Endothelial cell of umbilical vein (primary cell): ENCODE data around the gene LPAR3. TPM values are rescaled to one million over a fixed set of nuclear protein-coding genes. Genes with fewer than 3 reads are reported as not detected.

Experiments
- BruUV-seq: library from RNA; stranded (reverse); fragments of 400-500 nt; replicated peaks from 2 replicates; lab custom pipeline; 2021; lab: Mats Ljungman, UMichigan
- CTCF ChIA-PET: fragments of 300-600, 350-600 bp; sonication (Branson Sonifier 250); formaldehyde crosslinking; loops from one replicate; lab custom pipeline; 2021; ENCODE audit warnings: antibody characterized with exemption, inconsistent platforms; lab: Charles Lee
- POLR2A ChIA-PET: fragments of 300-600, 350-600 bp; sonication (Branson Sonifier 250); formaldehyde crosslinking; loops from one replicate; lab custom pipeline; 2021; ENCODE audit warnings: antibody characterized with exemption, inconsistent platforms; lab: Charles Lee
- DNase-seq: peaks from one replicate; pipeline ENCODE4 v3.0.0-alpha.2; 2011; ENCODE audit warnings: low read depth, low spot score
- FAIRE-seq: peaks from 2 replicates; lab custom pipeline; 2011; peaks lifted over from hg19 to GRCh38; lab: Jason Lieb, UNC
- H2AFZ ChIP-seq: 2 replicates; pipeline ENCODE4 v1.6.0; 2012; ENCODE audit warnings: low read depth, low read length, control low read depth, inconsistent platforms
- H3K27ac ChIP-seq: 2 replicates; pipeline ENCODE4 v1.5.1; 2011; ENCODE audit warnings: low read depth, mild to moderate bottlenecking, control low read depth, low read length, moderate library complexity; ENCODE audit not compliant: insufficient read depth
- H3K27me3 ChIP-seq, 2 experiments: 2 replicates each; pipeline versions ENCODE4 v1.6.0 to v1.6.1; 2011; ENCODE audit warnings: low read length in 2 of 2, mixed read lengths in 1 of 2; ENCODE audit not compliant: control insufficient read depth in 2 of 2, insufficient read depth in 2 of 2
- H3K36me3 ChIP-seq, 2 experiments: 2 replicates in 1 of 2; 3 replicates in 1 of 2; pipeline ENCODE4 v1.5.1; 2011; ENCODE audit warnings: low read length in 2 of 2, mild to moderate bottlenecking in 1 of 2, moderate library complexity in 1 of 2; ENCODE audit not compliant: control insufficient read depth in 2 of 2, insufficient read depth in 2 of 2; ENCODE audit errors: extremely low read depth in 1 of 2
- H3K4me1 ChIP-seq: 3 replicates; pipeline ENCODE4 v1.5.1; 2011; ENCODE audit warnings: mild to moderate bottlenecking, low read length; ENCODE audit not compliant: control insufficient read depth, insufficient read depth; ENCODE audit errors: extremely low read depth
- H3K4me2 ChIP-seq: 2 replicates; pipeline ENCODE4 v1.6.1; 2011; ENCODE audit warnings: low read length, control low read depth, mixed read lengths; ENCODE audit not compliant: insufficient read depth
- H3K4me3 ChIP-seq, 3 experiments: fragments of 200-600 bp in 1 of 3; sonication (generic), shearing (Covaris generic) in 1 of 3; replicated peaks in 1 of 3; 2 replicates each; pipeline ENCODE4 v1.5.1; 2011 to 2016; ENCODE audit warnings: control low read depth in 3 of 3, low read length in 3 of 3, mild to moderate bottlenecking in 2 of 3, inconsistent platforms in 1 of 3, low read depth in 1 of 3, moderate library complexity in 1 of 3; ENCODE audit not compliant: insufficient read depth in 1 of 3
- H3K79me2 ChIP-seq: 2 replicates; pipeline ENCODE4 v1.6.0; 2012; ENCODE audit warnings: low read length, inconsistent platforms; ENCODE audit not compliant: control insufficient read depth, insufficient read depth
- H3K9ac ChIP-seq: replicated peaks from 2 replicates; pipeline ENCODE3; 2011; ENCODE audit warnings: low read length, control low read depth; ENCODE audit not compliant: insufficient read depth; ENCODE audit errors: extremely low read depth
- H3K9me1 ChIP-seq: replicated peaks from 3 replicates; pipeline ENCODE4 v1.6.0; 2011; ENCODE audit warnings: mild to moderate bottlenecking, low read length; ENCODE audit not compliant: control insufficient read depth, insufficient read depth; ENCODE audit errors: extremely low read depth
- H3K9me3 ChIP-seq: replicated peaks from 2 replicates; pipeline ENCODE4 v1.5.1; 2012; ENCODE audit warnings: low read length, inconsistent platforms; ENCODE audit not compliant: control insufficient read depth, insufficient read depth
- H4K20me1 ChIP-seq: replicated peaks from 2 replicates; pipeline ENCODE3; 2011; ENCODE audit warnings: mild to moderate bottlenecking, low read length; ENCODE audit not compliant: control insufficient read depth, insufficient read depth; ENCODE audit errors: extremely low read depth
- EZH2 ChIP-seq: IDR thresholded peaks from 2 replicates; pipeline ENCODE4 v1.6.1; 2012; ENCODE audit warnings: borderline replicate concordance, low read depth, mild to moderate bottlenecking, moderate library complexity, low read length, inconsistent platforms; ENCODE audit not compliant: severe bottlenecking
- FOS ChIP-seq: IDR thresholded peaks from 2 replicates; pipeline ENCODE4 v1.6.1; 2011; ENCODE audit warnings: mild to moderate bottlenecking, low read length, moderate library complexity, borderline replicate concordance; ENCODE audit not compliant: insufficient read depth
- GATA2 ChIP-seq: IDR thresholded peaks from 2 replicates; pipeline ENCODE4 v1.7.0; 2011; ENCODE audit warnings: low read depth, mild to moderate bottlenecking, moderate library complexity, mixed read lengths, low read length; ENCODE audit not compliant: insufficient read length, insufficient read depth
- JUN ChIP-seq: IDR thresholded peaks from 2 replicates; pipeline ENCODE4 v1.6.1; 2011; ENCODE audit warnings: borderline replicate concordance, low read depth; ENCODE audit not compliant: insufficient read length, insufficient read depth
- MYC ChIP-seq: IDR thresholded peaks from one replicate; pipeline ENCODE4 v1.6.1; 2011; ENCODE audit warnings: mild to moderate bottlenecking, low read depth, low read length
- POLR2A ChIP-seq: IDR thresholded peaks from 2 replicates; pipeline ENCODE4 v1.6.1; 2012; ENCODE audit warnings: low read depth, mild to moderate bottlenecking, control low read depth, low read length
- POLR2AphosphoS5 ChIP-seq: IDR thresholded peaks from 2 replicates; pipeline ENCODE4 v1.6.1; 2012; ENCODE audit warnings: low read depth, mild to moderate bottlenecking, control low read depth, low read length, moderate library complexity; ENCODE audit not compliant: insufficient read depth
- dilution Hi-C: fragments of 300-500 bp; cut with MboI; formaldehyde crosslinking; loops from one replicate; pipeline ENCODE4 v1.15.0; 2019; ENCODE audit warnings: low sequenced_read_pairs; ENCODE audit not compliant: extremely low pct_ligation_motif_present
- intact Hi-C: fragments of 100-400 bp; cut with micrococcal nuclease; formaldehyde crosslinking; loops from one replicate; pipeline ENCODE4 v1.10.0; 2022
- polyA plus RNA-seq, 4 experiments: library from polyadenylated mRNA; depleted of rRNA in 3 of 4; stranded (reverse) in 3 of 4; unstranded in 1 of 4; fragments of >200 nt; gene quantifications; 2 replicates each; pipeline versions ENCODE4 v1.2.1 to v1.2.3, GENCODE V29; 2011 to 2012; ENCODE audit warnings: missing spikeins in 1 of 4
- total RNA-seq: library from RNA; stranded (reverse); gene quantifications from 2 replicates; pipeline ENCODE4 v1.2.3, GENCODE V29; 2021
- TF ChIP-seq, protein P1 (sequence below): IDR thresholded peaks from 2 replicates; pipeline ENCODE4 v1.6.1; 2011; ENCODE audit not compliant: insufficient read depth, insufficient read length
- TF ChIP-seq, protein P2 (sequence below), 2 donors: IDR thresholded peaks; 1 replicate in 1 of 2; 2 replicates in 1 of 2; pipeline ENCODE4 v1.5.1; 2011; ENCODE audit warnings: low read length in 2 of 2, mild to moderate bottlenecking in 2 of 2, moderate library complexity in 2 of 2, control low read depth in 1 of 2, inconsistent platforms in 1 of 2, low read depth in 1 of 2; ENCODE audit not compliant: insufficient read depth in 1 of 2; ENCODE audit errors: extremely low read depth in 1 of 2

LPAR3 gene
- total and polyA plus RNA-seq, 2 donors (not counting 3 experiments of a cell fraction or from before 2014, with no cell fraction given), result not detected

DNA sequence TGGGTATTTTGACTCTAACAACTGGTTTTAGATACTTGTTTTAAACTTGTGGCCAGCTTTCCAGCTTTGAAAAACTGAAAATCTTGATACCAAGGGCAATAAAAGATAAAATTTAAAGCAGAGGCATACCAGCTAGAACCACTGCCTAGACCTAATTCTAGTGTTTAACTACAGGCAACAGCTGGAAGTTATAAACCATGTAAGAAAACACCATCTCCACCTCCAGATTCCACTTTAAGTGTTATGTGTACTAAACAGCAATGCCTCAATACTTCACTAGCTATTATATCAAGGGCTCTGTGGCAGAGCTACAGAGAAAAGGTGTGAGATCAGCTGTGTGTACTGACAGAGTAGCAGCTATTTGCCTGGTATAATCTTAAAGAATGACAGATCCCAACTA is 69.5 kb downstream of the LPAR3 start:
- H3K27me3 ChIP-seq, result peaks cover 20 to 28% of the 10 kb centered on the region in 2 experiments
- POLR2A ChIA-PET, result no interaction called here

More for the DNA sequence above, 69.5 kb downstream of the LPAR3 start:
- no TSS peak for BruUV-seq
- Histone ChIP-seq H3K79me2 (no peaks in the 10 kb centered on the region), H4K20me1 (no peaks in the 10 kb centered on the region), H3K9me3 (no peaks in the 10 kb centered on the region), H3K36me3 (no peaks in the 10 kb centered on the region), H3K4me3 (no peak overlapping the region), H2AFZ (no peak overlapping the region), H3K9ac (no peak overlapping the region), H3K9me1 (no peaks in the 10 kb centered on the region), H3K4me1 (no peaks in the 10 kb centered on the region), H3K27ac (no peak overlapping the region), H3K4me2 (no peak overlapping the region)
- CTCF ChIA-PET, result no interaction called here
- FAIRE-seq (no peak), DNase-seq (no peak)
- dilution Hi-C loops (no loop called here), intact Hi-C loops (no loop called here)
- TF ChIP-seq EZH2 (no peak), JUN (no peak), MYC (no peak), FOS (no peak), POLR2AphosphoS5 (no peak), GATA2 (no peak), POLR2A (no peak)
- TF ChIP-seq, protein P1, sequence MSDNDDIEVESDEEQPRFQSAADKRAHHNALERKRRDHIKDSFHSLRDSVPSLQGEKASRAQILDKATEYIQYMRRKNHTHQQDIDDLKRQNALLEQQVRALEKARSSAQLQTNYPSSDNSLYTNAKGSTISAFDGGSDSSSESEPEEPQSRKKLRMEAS, result no peak
- TF ChIP-seq, protein P2, sequence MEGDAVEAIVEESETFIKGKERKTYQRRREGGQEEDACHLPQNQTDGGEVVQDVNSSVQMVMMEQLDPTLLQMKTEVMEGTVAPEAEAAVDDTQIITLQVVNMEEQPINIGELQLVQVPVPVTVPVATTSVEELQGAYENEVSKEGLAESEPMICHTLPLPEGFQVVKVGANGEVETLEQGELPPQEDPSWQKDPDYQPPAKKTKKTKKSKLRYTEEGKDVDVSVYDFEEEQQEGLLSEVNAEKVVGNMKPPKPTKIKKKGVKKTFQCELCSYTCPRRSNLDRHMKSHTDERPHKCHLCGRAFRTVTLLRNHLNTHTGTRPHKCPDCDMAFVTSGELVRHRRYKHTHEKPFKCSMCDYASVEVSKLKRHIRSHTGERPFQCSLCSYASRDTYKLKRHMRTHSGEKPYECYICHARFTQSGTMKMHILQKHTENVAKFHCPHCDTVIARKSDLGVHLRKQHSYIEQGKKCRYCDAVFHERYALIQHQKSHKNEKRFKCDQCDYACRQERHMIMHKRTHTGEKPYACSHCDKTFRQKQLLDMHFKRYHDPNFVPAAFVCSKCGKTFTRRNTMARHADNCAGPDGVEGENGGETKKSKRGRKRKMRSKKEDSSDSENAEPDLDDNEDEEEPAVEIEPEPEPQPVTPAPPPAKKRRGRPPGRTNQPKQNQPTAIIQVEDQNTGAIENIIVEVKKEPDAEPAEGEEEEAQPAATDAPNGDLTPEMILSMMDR (IDR thresholded peaks at IDR 0.05; ENCODE audit: extremely low read depth in 1 of 2, insufficient read depth in 1 of 2, low read depth in 1 of 2, low read length in 2 of 2), result no peak
